ENCODE measurements around the gene AMOTL1. TPM values are rescaled to one million over a fixed set of nuclear protein-coding genes. Genes with fewer than 3 reads are reported as not detected.
A peak's percentile ranks its signal among the peaks of the same experiment; 100 is the strongest.

AMOTL1 gene
- total RNA-seq, 2 donors from 2014 or later: 45.0 to 60.0 TPM

GRCh38 chr11:94885133-94885532 lies 117.0 kb downstream of the AMOTL1 start:
- no peaks in the 10 kb centered on the region for H3K27me3 ChIP-seq (ENCODE audit: control insufficient read depth, insufficient read depth, low read length, poor library complexity, severe bottlenecking)
- H3K9me3 ChIP-seq (ENCODE audit: control insufficient read depth, low read length): peaks cover 26% of the 10 kb centered on the region
- no peak for TF ChIP-seq CTCF (conservative IDR thresholded peaks at IDR 0.05)
- Mint-ChIP-seq H3K36me3 (ENCODE audit: low read depth) (peaks cover 48% of the 10 kb centered on the region), H3K4me3 (no peak overlapping the region), H3K27ac (no peak overlapping the region), H3K9me3 (peaks cover 14% of the 10 kb centered on the region), H3K27me3 (ENCODE audit: insufficient read depth) (no peaks in the 10 kb centered on the region), H3K4me1 (no peaks in the 10 kb centered on the region)
- no peak overlapping the region for H3K27ac ChIP-seq (ENCODE audit: low read depth, low read length)
- peaks cover 73% of the 10 kb centered on the region for H3K36me3 ChIP-seq (ENCODE audit: control insufficient read depth, insufficient read depth, low read length)
- H3K4me1 ChIP-seq (ENCODE audit: control insufficient read depth, insufficient read depth, low read length): no peaks in the 10 kb centered on the region
- 76 to 90% methylated on average over 1 to 5 of the region's 5 CpGs for WGBS, 2 experiments (ENCODE audit: insufficient coverage in 1 of 2, insufficient read length in 1 of 2)
- no peak overlapping the region for H3K9ac ChIP-seq (ENCODE audit: extremely low read depth, low read length, poor library complexity, severe bottlenecking)
- DNase-seq: peak; percentile 42
- H3K4me3 ChIP-seq (ENCODE audit: low read length): no peak overlapping the region

DNA sequence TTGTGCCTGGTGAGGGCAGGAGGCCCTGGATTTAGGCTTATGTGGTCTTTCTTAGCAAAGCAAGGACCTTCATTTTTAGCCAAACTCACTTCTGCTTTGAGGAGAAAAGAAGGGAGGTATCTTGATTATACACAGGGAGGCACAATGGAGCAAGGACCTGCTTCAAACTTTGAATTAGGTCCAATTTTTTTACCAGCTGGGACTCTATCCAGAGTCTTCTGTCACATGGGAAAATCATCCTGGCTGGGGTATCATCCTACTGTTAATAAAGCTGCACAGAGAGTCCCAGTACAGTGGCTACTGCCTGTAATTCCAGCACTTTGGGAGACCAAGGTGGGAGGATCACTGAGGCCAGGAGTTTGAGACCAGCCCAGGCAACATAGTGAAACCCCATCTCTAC lies 117.4 kb downstream of the AMOTL1 start:
- H3K27ac Mint-ChIP-seq: no peak overlapping the region
- peaks cover 46% of the 10 kb centered on the region for H3K36me3 Mint-ChIP-seq (ENCODE audit: low read depth)
- Histone ChIP-seq H3K27ac (ENCODE audit: low read depth, low read length) (no peak overlapping the region), H3K4me3 (ENCODE audit: low read length) (no peak overlapping the region), H3K27me3 (ENCODE audit: control insufficient read depth, insufficient read depth, low read length, poor library complexity, severe bottlenecking) (no peaks in the 10 kb centered on the region), H3K9me3 (ENCODE audit: control insufficient read depth, low read length) (peaks cover 26% of the 10 kb centered on the region), H3K36me3 (ENCODE audit: control insufficient read depth, insufficient read depth, low read length) (peaks cover 68% of the 10 kb centered on the region), H3K9ac (ENCODE audit: extremely low read depth, low read length, poor library complexity, severe bottlenecking) (no peak overlapping the region), H3K4me1 (ENCODE audit: control insufficient read depth, insufficient read depth, low read length) (no peaks in the 10 kb centered on the region)
- DNase-seq: no peak
- H3K4me1 Mint-ChIP-seq: no peaks in the 10 kb centered on the region
- no peak overlapping the region for H3K4me3 Mint-ChIP-seq
- no peak for TF ChIP-seq CTCF (conservative IDR thresholded peaks at IDR 0.05)
- peaks cover 14% of the 10 kb centered on the region for H3K9me3 Mint-ChIP-seq
- H3K27me3 Mint-ChIP-seq (ENCODE audit: insufficient read depth): no peaks in the 10 kb centered on the region

GRCh38 chr11:94888204-94888603 lies 120.0 kb downstream of the AMOTL1 start:
- Histone ChIP-seq H3K4me3 (ENCODE audit: low read length) (no peak overlapping the region), H3K36me3 (ENCODE audit: control insufficient read depth, insufficient read depth, low read length) (peaks cover 62% of the 10 kb centered on the region)

More at GRCh38 chr11:94888204-94888603, 120.0 kb downstream of the AMOTL1 start:
- peaks cover 14% of the 10 kb centered on the region for H3K9me3 Mint-ChIP-seq
- DNase-seq: no peak
- H3K27ac Mint-ChIP-seq: no peak overlapping the region
- H3K4me1 Mint-ChIP-seq: no peaks in the 10 kb centered on the region
- no peak overlapping the region for H3K9ac ChIP-seq (ENCODE audit: extremely low read depth, low read length, poor library complexity, severe bottlenecking)
- no peaks in the 10 kb centered on the region for H3K4me1 ChIP-seq (ENCODE audit: control insufficient read depth, insufficient read depth, low read length)
- peaks cover 42% of the 10 kb centered on the region for H3K36me3 Mint-ChIP-seq (ENCODE audit: low read depth)
- peaks cover 26% of the 10 kb centered on the region for H3K9me3 ChIP-seq (ENCODE audit: control insufficient read depth, low read length)
- no CpG with 5 or more reads among the region's 1 CpG for WGBS, 2 experiments (ENCODE audit: insufficient coverage in 1 of 2, insufficient read length in 1 of 2)
- H3K27ac ChIP-seq (ENCODE audit: low read depth, low read length): no peak overlapping the region
- TF ChIP-seq CTCF (conservative IDR thresholded peaks at IDR 0.05): no peak
- H3K4me3 Mint-ChIP-seq: no peak overlapping the region
- H3K27me3 ChIP-seq (ENCODE audit: control insufficient read depth, insufficient read depth, low read length, poor library complexity, severe bottlenecking): no peaks in the 10 kb centered on the region
- no peaks in the 10 kb centered on the region for H3K27me3 Mint-ChIP-seq (ENCODE audit: insufficient read depth)
